ENCODE results near the gene CHRNB2. TPM values are rescaled to one million over a fixed set of nuclear protein-coding genes. Genes with fewer than 3 reads are reported as not detected.
"Not testable (repeated sequence)": the region's sequence is repeated elsewhere in the genome, so short reads cannot be mapped to it uniquely, and the experiment has no call there.

Gene CHRNB2, protein sequence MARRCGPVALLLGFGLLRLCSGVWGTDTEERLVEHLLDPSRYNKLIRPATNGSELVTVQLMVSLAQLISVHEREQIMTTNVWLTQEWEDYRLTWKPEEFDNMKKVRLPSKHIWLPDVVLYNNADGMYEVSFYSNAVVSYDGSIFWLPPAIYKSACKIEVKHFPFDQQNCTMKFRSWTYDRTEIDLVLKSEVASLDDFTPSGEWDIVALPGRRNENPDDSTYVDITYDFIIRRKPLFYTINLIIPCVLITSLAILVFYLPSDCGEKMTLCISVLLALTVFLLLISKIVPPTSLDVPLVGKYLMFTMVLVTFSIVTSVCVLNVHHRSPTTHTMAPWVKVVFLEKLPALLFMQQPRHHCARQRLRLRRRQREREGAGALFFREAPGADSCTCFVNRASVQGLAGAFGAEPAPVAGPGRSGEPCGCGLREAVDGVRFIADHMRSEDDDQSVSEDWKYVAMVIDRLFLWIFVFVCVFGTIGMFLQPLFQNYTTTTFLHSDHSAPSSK
- 0.12 TPM in 1 of 2 replicates, not detected in the other for total RNA-seq

DNA sequence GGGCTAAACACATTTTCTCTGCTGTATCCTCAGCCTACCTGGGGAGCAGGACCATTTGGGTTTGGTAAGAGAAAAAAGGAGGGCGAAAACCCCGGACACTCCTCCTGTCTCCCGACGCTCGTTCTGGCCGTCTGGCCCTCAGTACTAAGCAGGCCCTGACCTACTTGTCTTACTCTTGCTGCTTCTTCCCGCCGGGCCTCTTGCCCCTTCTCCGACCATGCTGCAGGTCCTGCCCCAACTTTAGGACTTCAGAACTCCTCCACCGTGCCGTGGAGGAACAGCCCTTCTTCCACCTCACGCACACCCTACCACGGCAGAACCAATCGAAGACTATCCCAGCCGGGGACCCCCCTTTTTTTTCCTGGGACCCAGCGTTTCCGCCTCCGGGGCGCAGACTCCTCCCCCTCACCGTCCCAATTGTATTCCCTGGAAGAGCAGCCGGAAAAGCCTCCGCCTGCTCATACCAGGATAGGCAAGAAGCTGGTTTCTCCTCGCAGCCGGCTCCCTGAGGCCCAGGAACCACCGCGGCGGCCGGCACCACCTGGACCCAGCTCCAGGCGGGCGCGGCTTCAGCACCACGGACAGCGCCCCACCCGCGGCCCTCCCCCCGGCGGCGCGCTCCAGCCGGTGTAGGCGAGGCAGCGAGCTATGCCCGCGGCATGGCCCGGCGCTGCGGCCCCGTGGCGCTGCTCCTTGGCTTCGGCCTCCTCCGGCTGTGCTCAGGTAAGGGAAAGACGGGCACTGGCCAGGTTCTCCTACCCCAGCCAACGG is at the start of gene CHRNB2:
TSS of gene CHRNB2 (plus strand) at position 393 of the 771 bp plus-strand sequence. CDS start at position 660, 267 bp downstream.
- DNase-seq (ENCODE audit: extremely low read depth, low read depth, low spot score) = no peak

DNA sequence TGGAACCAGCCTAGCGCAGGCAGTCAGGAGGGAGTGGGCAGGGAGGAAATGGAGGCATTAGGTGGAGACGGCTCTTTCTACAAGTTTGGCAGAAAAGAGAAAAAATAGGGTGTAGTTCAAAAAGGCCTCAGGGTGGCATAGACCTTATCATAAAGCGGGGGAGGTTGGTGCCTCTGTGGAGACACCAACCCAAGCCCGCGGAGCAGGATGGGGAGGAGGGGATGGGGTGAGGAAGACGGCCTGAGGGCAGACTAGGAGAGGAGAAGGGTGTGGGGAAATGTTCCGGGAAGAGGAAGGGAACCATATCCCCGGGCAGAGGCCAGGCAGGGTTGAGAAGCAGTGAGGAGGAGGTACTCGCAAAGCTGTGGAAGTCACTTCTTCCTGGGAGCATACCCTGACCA is 48.0 kb upstream of the CHRNB2 start:
- DNase-seq (ENCODE audit: extremely low read depth, low read depth, low spot score) = no peak

DNA sequence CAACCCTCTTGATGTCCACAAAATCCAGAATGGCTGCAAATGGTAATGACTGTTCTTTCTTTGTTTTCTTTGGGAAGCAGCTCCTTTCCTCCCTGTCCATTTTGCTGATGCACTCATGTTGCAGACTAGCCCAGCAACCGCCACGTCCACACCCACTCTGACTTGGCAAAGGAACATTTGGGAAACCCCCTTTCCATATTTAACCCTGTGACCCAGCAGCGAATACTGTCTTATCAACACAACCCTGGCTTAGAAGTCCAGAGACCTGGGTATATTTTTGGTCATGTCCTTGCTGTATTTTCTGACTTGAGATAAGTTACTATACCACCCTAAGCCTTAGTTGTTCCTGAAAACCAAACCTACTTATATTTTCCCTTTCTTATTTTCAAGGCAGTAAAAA is 47.2 kb upstream of the CHRNB2 start:
- DNase-seq (ENCODE audit: extremely low read depth, low read depth, low spot score) = no peak

DNA sequence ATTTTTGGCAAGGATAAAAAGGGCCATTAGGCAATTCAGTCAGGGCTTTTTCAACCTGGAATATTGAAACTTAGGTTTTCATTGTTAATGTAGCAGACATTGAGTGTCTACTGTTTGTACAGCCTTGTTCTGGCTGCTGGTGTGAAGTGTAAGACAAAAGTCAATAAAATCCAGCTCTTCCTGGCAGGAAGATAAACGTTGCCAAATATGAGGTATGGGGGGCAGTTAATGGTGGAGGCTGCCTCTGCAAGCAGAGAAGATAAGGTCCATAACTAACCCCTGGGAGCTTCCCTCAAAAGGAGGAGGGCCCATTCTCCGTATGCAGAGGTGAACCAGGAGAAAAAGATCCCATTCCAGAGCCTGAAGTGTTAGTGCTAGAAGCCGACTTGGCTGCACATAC is 45.9 kb upstream of the CHRNB2 start:
- DNase-seq (ENCODE audit: extremely low read depth, low read depth, low spot score) = no peak

DNA sequence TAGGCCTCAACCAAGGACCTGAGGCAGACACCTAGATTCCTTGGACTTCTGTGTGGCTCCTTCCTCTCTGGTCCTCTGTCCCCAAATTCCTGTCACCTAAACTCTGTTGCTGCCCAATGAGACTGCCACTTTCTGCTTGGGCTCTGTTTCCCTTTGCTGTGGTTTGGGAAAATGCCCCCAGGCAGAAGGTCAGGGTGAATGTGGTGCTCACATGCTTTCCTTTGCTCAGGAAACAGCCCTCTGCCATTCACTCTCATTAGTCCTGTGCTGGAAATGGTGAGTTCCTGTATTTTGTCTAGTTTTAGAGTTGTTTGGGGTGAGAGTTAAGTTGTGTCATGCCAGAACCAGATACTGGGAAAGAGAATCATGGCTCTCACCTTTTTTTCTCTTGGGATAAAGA is 42.7 kb upstream of the CHRNB2 start:
- DNase-seq (ENCODE audit: extremely low read depth, low read depth, low spot score) = no peak

DNA sequence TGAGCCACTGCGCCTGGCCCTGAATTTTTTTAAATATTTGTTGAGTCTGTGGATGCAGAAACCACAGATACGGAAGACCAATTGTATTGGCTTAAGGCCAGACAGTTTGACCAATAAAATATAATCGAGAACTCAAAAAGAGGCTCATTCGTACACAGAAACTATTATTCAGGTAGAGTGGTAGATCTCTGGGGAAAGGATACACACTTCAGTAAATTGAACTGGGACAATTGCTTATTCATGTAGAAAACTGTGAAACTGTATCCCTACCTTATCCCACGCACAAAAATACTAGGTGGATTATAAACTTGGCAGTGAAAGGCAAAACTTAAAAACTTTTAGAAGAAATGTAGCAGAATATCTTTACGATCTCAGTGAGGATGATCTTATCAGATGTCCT is 40.4 kb upstream of the CHRNB2 start:
- DNase-seq (ENCODE audit: extremely low read depth, low read depth, low spot score) = no peak

DNA sequence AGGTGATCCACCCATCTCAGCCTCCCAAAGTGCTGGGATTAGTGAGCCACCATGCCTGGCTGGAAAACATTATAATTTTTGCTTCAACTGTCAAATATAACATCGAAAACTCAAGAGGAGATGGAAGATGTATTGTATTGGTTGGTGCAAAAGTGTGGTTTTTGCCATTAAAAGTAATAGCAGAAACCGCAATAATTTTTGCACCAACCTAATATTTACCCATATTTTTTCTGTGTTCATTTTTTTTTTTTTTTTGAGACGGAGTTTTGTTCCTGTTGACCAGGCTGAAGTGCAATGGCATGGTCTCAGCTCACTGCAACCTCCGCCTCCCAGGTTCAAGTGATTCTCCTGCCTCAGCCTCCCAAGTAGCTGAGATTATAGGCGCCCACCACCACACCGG is 38.3 kb upstream of the CHRNB2 start:
- DNase-seq (ENCODE audit: extremely low read depth, low read depth, low spot score) = no peak

DNA sequence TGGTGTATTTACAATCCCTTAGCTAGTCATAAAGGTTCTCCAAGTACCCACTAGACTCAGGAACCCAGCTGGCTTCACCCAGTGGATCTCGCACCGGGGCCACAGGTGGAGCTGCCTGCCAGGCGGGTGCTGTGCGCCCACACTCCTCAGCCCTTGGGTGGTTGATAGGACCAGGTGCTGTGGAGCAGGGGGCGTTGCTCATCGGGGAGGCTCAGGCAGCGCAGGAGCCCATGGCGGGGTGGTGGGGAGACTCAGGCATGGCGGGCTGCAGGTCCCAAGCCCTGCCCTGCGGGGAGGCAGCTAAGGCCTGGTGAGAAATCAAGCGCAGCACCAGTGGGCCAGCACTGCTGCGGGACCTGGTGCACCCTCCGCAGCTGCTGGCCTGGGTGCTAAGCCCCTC is 35.6 kb upstream of the CHRNB2 start:
- not testable (repeated sequence) for DNase-seq (ENCODE audit: extremely low read depth, low read depth, low spot score)

DNA sequence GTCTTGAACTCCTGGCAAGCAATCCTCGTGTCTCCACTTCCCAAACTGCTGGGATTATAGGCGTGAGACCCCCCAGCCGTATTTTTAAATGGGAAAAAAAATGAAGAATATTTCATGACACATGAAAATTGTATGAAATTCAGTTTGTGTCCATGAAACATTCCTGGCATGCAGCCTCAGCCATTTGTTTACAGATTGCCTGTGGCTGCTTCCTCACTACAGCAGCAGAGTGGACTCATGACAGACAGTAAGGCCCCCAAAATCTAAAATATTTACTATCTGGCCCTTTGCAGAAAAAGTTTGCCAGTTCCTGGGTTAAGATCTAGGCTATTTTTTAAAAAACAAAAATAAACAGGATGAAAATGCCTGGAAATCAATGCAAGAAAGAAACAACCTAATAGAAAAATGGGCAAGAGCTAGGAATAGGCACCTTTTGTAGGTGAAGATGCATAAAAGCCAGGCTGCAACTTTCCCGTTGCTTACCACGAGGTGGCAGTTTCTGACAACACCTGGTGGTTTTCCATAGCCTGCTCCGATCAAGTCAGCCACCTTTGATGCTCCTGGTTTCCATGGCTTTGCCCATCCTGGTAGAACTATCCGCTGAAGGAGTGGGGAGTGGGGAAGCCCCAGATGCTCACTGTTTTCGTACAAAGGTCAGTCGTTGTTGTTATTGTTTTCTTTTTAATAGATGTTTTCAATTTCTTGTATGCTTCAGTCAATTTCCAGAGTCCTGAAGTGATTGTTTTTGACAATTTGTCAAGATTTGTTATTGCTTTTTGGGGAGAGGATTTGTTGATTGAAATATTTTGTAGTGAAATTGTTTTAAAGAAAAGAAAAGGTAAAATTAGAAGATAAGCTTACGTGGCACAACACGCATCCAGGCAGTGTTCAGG is 33.4 kb upstream of the CHRNB2 start:
- DNase-seq (ENCODE audit: extremely low read depth, low read depth, low spot score) = no peak

DNA sequence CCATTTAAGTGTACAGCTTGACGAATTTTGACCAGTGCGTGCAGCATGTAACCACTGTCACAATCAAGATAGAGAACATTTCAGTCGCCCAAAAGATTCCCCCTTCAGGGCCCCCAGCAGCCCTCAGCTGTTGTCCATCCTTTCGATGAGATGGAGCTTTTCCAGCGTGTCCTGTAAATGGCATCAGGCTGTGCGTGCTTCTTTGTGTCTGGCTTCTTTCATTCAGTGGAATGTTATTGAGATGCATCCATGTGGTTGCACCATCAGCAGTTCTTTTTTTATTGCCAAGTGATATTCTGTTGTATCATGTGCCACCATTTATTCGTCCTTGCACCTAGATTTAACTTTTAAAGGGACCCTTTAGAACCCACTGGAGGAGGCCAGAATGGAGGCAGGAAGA is 31.0 kb upstream of the CHRNB2 start:
- DNase-seq (ENCODE audit: extremely low read depth, low read depth, low spot score) = no peak

DNA sequence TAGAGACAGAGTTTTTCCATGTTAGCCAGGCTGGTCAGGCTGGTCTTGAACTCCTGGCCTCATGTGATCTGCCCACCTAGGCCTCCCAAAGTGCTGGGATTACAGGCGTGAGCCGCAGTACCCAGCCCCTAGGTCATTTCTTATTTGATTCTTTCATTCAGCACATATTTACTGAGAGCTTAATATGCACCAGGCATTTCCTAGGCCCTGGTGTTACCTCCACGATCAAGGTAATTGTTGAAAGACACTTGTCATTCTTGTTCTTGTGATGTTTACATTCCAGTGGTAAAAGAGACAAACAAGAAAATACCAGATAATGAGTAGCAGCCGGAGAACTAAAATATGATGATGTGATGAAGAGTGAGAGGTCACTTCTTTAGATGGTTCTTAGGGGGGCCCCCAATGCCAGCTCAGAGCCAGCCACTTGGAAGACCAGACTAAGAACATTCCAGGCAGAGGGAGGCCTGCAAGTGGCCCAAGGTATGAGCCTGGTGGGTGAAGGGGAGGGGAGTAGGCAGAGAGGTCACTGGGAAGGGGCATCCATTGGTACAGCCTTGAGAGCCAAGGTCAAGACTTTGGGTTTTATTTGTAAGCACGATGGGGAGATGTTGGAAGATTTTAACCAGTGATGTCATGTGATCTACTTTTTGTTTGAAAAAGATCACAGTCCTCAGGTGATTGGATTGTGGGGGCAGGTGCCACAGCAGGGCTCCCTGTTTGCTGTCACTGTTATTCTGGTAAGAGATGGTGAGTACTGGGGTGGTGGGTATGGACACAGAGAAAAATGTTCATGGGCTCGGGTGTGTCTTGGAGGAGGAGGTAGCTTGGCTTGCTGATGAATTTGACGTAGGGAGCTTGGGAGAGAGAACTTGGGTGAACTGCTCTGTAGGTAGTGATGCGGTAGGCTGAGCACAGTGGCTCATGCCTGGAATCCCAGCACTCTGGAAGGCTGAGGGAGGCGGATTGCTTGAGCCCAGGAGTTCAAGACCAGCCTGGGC is 27.8 kb upstream of the CHRNB2 start:
- no peak for DNase-seq (ENCODE audit: extremely low read depth, low read depth, low spot score)

DNA sequence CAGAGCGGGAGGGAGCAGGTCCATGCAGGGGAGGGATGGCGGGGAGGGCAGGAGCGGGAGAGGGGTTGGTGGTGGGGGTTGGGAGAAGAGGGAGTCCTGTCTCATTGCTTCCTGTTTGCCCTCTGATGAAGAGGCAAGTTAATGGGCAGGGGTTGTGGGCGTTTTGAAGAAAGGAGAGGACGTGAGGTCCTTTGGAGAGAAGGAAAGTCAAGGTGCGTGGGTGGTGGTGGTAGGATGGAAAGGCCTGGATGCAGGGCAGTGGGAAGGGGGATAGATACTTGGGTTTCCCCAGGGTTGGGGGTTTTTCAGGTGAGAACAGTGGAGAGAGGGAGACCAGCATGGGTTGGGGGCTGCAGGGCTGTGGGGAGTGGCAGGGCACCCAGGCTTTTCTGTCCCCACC is 26.3 kb upstream of the CHRNB2 start:
- DNase-seq (ENCODE audit: extremely low read depth, low read depth, low spot score) = no peak

DNA sequence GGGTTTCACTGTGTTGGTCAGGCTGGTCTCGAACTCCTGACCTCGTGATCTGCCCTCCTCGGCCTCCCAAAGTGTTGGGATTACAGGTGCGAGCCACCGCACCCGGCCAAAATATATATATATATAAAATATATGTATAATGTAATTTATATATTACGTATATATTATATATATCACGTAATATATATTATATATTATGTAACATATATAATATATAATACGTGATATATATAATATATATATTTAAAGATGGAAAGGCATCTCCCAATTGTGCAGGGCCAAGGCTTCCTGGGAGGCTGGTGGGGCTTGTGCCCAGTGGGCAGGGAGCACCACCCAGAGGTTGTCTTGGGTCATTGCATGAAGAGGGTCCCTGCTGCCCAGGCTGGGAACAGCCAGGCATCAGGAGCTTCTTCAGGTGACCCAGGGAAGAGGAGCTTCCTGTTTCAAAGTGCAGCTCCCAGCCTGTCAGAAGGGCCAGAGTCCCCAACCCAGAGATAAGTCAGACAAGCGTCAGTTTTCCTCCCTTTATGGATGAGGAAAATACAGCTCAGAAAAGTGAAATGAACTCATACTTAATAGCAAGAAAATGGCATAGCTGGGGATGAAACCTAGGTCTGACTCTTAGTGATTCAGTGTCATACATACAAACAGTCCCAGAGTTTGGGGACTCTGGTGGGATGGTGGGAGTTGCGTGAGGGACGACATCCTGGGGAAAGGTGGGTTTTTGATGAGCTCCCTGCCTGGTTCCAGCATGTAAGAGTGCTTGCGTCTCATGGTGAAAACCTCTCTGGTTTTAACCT is 21.1 kb upstream of the CHRNB2 start:
- no peak for DNase-seq (ENCODE audit: extremely low read depth, low read depth, low spot score)

DNA sequence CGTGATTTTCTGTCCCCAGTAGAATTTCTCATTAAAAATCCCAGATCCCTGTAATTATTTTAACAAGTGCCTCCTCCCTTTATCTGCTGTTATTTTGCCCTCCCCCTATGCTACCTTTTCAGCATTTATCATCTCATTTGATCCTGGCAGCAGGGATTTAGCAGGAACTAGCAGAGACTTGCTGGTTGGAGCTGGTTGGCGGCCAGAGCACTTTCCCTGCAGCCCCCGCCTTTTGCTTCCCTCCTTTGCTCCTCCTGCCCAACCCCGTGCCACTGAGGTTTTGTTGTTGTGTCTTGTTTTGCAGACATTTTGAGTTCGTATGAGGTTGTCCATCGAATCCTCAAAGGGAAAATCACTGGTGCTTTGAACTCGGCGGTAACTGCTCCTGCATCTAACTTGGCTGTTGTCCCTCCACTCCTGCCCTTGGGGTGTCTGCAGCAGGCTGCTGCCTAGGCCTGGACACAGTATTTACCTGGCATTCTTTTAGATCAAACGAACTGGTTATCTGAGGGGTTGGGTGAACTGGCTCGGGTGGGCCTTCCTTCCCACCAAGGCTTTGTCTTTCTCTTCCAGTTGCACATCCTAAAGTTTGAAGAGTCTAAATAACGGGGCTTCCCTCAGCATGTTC is 20.4 kb upstream of the CHRNB2 start:
- no peak for DNase-seq (ENCODE audit: extremely low read depth, low read depth, low spot score)

DNA sequence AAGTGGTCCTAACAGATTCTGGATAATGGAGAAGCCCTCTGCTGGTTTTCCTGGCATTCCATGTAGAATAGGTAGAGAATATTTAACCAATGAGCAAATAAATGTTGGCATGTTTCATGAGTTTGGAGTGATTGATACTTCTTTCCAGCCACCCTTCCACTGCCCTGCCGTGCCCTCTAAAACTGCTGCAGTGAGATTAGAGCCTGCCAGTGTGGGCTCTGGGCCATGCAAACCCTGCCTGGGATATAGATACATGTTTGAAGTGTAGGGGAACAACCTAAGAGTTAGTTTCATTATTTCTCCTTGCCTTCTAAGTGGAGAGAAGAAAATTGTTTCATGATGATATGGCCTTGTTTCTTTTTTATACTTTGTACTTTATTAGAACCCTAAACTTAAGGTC is 19.6 kb upstream of the CHRNB2 start:
- no peak for DNase-seq (ENCODE audit: extremely low read depth, low read depth, low spot score)

DNA sequence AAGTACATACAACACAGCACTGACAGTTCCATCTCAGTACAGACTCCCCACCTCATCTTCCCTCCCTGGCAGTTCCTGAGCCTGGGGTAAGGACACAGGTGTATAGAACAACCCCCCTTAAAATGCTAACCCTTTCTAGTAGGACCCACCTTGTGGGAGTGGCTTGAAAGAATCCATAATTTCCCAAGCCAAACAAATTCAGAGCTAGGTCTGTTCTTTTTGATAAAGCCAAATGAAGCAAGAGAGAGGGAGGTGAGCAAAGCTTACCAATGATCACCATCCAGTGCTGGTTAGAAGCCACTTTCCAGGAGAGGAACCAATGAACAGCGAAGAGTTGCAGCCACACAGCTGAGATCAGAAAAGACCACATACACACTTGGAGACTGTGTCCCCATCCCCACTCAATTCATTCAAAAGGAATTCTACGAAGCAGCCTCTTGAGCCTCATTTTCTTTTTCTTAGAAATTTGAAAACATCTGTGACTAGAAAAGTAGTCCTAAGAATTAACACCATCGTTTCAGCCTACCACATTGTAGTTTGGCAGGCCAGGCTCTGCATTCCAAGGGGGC is 18.3 kb upstream of the CHRNB2 start:
- no peak for DNase-seq (ENCODE audit: extremely low read depth, low read depth, low spot score)

DNA sequence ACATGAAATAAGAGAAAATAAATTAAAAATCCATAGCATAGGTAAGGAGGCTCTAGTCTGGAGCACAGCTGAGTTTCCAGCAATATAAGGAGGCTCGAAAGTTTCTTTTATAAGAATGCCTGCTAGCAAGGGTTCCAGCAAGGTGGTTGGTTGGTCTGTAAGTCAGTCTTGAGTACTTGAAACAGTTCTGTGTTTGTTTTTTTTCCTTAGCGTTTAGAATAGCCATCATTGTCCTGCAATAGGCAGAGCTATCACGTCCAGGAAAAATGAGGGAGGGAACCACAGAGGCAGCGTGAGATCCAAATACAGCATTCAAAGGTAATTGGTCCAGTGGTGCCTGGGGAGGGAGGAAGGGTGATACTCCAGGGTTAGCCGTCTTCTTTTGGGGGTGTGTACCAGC is 17.5 kb upstream of the CHRNB2 start:
- no peak for DNase-seq (ENCODE audit: extremely low read depth, low read depth, low spot score)

DNA sequence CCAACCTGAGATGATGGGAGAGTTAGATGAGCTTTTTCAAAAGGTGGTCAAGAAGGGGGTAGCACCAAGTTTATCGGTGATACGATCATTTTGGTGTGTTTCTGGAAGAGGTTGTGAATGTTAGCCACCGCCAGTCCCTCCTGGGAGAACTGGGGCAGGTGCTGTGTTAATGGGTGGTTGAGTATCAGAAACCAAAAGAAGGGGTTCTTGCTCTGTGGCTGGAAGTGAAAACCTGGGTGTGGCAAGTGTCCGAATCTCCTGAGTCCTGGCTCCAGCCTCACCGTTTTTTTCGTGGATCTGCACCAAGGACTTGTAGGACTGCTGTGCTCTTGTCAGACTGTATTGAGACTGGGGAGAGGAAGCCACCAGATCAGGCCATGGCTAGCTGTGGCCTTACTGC is 16.9 kb upstream of the CHRNB2 start:
- no peak for DNase-seq (ENCODE audit: extremely low read depth, low read depth, low spot score)

Measured in glomerular endothelial cell (primary cell).